Left renal pelvis (tissue), 4 donors: ENCODE data around the gene PGM5. TPM values are rescaled to one million over a fixed set of nuclear protein-coding genes. Genes with fewer than 3 reads are reported as not detected.

Experiments
- DNase-seq, 4 donors: peaks; one replicate each; pipeline ENCODE4 v3.0.0-alpha.2; 2013; ENCODE audit warnings: low read depth in 4 of 4, low spot score in 3 of 4
- polyA plus RNA-seq, 4 donors: library from polyadenylated mRNA; unstranded; fragments of 120-200 nt; gene quantifications; one replicate each; pipeline ENCODE4 v1.2.1, GENCODE V29; 2013; ENCODE audit not compliant: insufficient read length in 4 of 4

PGM5 gene
- polyA plus RNA-seq, 4 donors, result 38.5 to 67.1 (median 47.8) TPM

- no peak for DNase-seq
These were observed 206.1 kb downstream of the PGM5 start for GRCh38 chr9:68562461-68562860.

GRCh38 chr9:68567565-68567964, 211.2 kb downstream of the PGM5 start:
- DNase-seq, result no peak

DNA sequence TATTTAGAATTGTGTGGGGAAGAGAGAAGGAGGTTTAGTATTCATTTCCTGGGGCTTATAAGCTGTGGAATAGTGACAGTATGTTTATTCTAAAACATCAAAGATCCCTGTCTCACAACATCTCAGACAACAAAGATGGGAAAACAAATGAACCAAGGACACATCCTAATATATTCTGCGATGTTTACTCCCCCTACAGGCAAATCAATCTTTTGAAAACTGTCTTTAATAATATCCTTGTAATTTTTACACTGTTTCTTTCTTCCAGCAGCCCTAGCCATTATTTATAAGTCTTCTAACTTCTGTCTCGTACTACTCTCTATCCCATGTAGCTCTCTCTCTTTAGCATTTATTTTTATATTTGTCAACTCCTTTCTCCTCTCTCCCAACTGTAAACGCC, 217.7 kb downstream of the PGM5 start:
- DNase-seq, result no peak

DNA sequence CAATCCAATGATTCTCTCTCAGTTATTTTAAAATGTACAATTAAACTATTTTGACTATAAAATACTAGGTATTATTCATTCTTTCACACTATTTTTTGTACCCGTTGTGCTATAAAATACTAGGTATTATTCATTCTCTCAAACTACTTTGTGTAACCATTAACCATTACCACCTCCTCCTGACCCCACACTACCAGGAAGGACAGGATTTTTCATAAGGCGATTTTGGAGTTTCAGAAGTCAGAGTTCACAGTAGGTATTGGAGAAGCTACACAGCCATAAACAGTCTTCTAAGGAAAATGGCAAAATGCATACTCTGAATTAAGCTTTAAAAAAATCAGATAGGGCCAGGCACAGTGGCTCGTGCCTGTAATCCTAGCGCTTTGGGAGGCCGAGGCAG, 219.4 kb downstream of the PGM5 start:
- DNase-seq, result no peak

- no peak for DNase-seq
These were observed 221.6 kb downstream of the PGM5 start for GRCh38 chr9:68577774-68578591.

Other genes with a start within 250 kb of the PGM5 start
- 10 to 100 TPM in 3 of 4 donors, 1 to 10 TPM in 1; 8.7 to 23.2 (median 16.5) TPM for gene ZNG1C, start 114.6 kb upstream of the PGM5 start, polyA plus RNA-seq
- not detected for gene FOXD4L3, start 53.7 kb upstream of the PGM5 start, polyA plus RNA-seq
- gene TMEM252, start 184.3 kb downstream of the PGM5 start, polyA plus RNA-seq, result 1 to 10 TPM; 4.3 to 8.2 (median 6.8) TPM